SK-N-DZ (cell line): ENCODE measurements around the gene SNCAIP. TPM values are rescaled to one million over a fixed set of nuclear protein-coding genes. Genes with fewer than 3 reads are reported as not detected.

ENCODE experiments used
- DNase-seq: peaks from one replicate; pipeline ENCODE4 v3.0.0-alpha.2; 2015; ENCODE audit warnings: low spot score
- polyA plus RNA-seq, 2 experiments: library from polyadenylated mRNA; depleted of rRNA; stranded (reverse); fragments of >200 nt; gene quantifications; 2 replicates each; pipeline ENCODE4 v1.2.3, GENCODE V29; 2014

The SNCAIP gene
- 0.10 and 0.14 TPM in 2 replicates for polyA plus RNA-seq (2014; cell fraction: cytosol; rRNA removed)
- 0.12 TPM in 1 of 2 replicates, not detected in the other for polyA plus RNA-seq (2014; cell fraction: nucleus; rRNA removed)

GRCh38 chr5:122311961-122312590 lies at the start of gene SNCAIP:
SNCAIP (plus strand) TSS chr5:122312237; CDS start chr5:122391135, 78,898 bp downstream.
- peak; percentile 19 for DNase-seq

GRCh38 chr5:122263352-122264030 lies 48.5 kb upstream of the SNCAIP start:
- no peak for DNase-seq

- no peak for DNase-seq
Observed at GRCh38 chr5:122264610-122265009, 47.4 kb upstream of the SNCAIP start.

GRCh38 chr5:122267185-122267584 lies 44.9 kb upstream of the SNCAIP start:
- no peak for DNase-seq

GRCh38 chr5:122273696-122274095 lies 38.3 kb upstream of the SNCAIP start:
- no peak for DNase-seq

GRCh38 chr5:122283592-122283991 lies 28.4 kb upstream of the SNCAIP start:
- DNase-seq: no peak

GRCh38 chr5:122286541-122286940 lies 25.5 kb upstream of the SNCAIP start:
- no peak for DNase-seq

GRCh38 chr5:122287101-122287500 lies 24.9 kb upstream of the SNCAIP start:
- DNase-seq: no peak

GRCh38 chr5:122291000-122291901 lies 20.8 kb upstream of the SNCAIP start:
- DNase-seq: no peak

GRCh38 chr5:122292332-122292731 lies 19.7 kb upstream of the SNCAIP start:
- DNase-seq: no peak

- no peak for DNase-seq
Observed at GRCh38 chr5:122295138-122295537, 16.9 kb upstream of the SNCAIP start.

GRCh38 chr5:122296871-122297270 lies 15.2 kb upstream of the SNCAIP start:
- DNase-seq: no peak

- no peak for DNase-seq
Observed at GRCh38 chr5:122297587-122298298, 14.3 kb upstream of the SNCAIP start.

GRCh38 chr5:122300374-122300773 lies 11.7 kb upstream of the SNCAIP start:
- DNase-seq: no peak

GRCh38 chr5:122301016-122301415 lies 11.0 kb upstream of the SNCAIP start:
- no peak for DNase-seq

- DNase-seq: no peak
Observed at GRCh38 chr5:122304471-122305215, 7.4 kb upstream of the SNCAIP start.

- no peak for DNase-seq
Observed at GRCh38 chr5:122306461-122306860, 5.6 kb upstream of the SNCAIP start.

- DNase-seq: no peak
Observed at GRCh38 chr5:122310889-122311288, 1.1 kb upstream of the SNCAIP start.

- no peak for DNase-seq
Observed at GRCh38 chr5:122311497-122311960, 508 bp upstream of the SNCAIP start.

- peak; percentile 7 for DNase-seq
Observed at GRCh38 chr5:122312591-122313406, 762 bp downstream of the SNCAIP start.
